HepG2 (cell line): ENCODE measurements around the gene MPZL3. TPM values are rescaled to one million over a fixed set of nuclear protein-coding genes. Genes with fewer than 3 reads are reported as not detected.

Source experiments
- FOXA1 ChIP-seq, 2 experiments: fragments of 450-650 bp in 1 of 2; sonication (generic) in 1 of 2; formaldehyde crosslinking in 1 of 2; IDR thresholded peaks; 2 replicates each; pipeline versions ENCODE4 v1.4.0 to v1.6.1; 2016 to 2020; ENCODE audit warnings: missing genetic modification reagents in 1 of 2
- HDAC1 ChIP-seq: sonication (generic); formaldehyde crosslinking; IDR thresholded peaks from 2 replicates; pipeline ENCODE4 v1.5.1; 2020; ENCODE audit warnings: mild to moderate bottlenecking, missing genetic modification reagents
- JARID2 ChIP-seq: sonication (generic); formaldehyde crosslinking; IDR thresholded peaks from 2 replicates; pipeline ENCODE4 v1.8.1; 2023; ENCODE audit warnings: missing genetic modification reagents, inconsistent platforms; ENCODE audit not compliant: insufficient replicate concordance
- MAFK ChIP-seq, 2 experiments: IDR thresholded peaks in 1 of 2; conservative IDR thresholded peaks in 1 of 2; 2 replicates each; pipeline ENCODE4 v1.6.1; 2011; ENCODE audit warnings: improper control_type of control experiment in 2 of 2, low read length in 2 of 2
- MIER2 ChIP-seq: IDR thresholded peaks from 2 replicates; pipeline ENCODE4 v1.6.1; 2016; ENCODE audit warnings: missing biosample characterization, missing genetic modification reagents
- MIXL1 ChIP-seq: IDR thresholded peaks from 2 replicates; pipeline ENCODE4 v1.6.1; 2016
- NFKBIZ ChIP-seq: IDR thresholded peaks from 2 replicates; pipeline ENCODE4 v1.6.1; 2018; ENCODE audit warnings: missing genetic modification reagents, missing compliant biosample characterization
- PRMT3 ChIP-seq: sonication (generic); formaldehyde crosslinking; IDR thresholded peaks from 2 replicates; pipeline ENCODE4 v1.8.1; 2022; ENCODE audit warnings: low read depth, mild to moderate bottlenecking, moderate library complexity, missing genetic modification reagents, borderline replicate concordance
- REPIN1 ChIP-seq: sonication (generic); formaldehyde crosslinking; IDR thresholded peaks from 2 replicates; pipeline ENCODE4 v1.8.0; 2022; ENCODE audit warnings: missing genetic modification reagents, low read depth, mild to moderate bottlenecking, borderline replicate concordance
- SALL1 ChIP-seq: sonication (generic); formaldehyde crosslinking; IDR thresholded peaks from 2 replicates; pipeline ENCODE4 v1.8.0; 2022; ENCODE audit warnings: mild to moderate bottlenecking, missing genetic modification reagents
- ZNF20 ChIP-seq: sonication (generic); formaldehyde crosslinking; IDR thresholded peaks from 2 replicates; pipeline ENCODE4 v1.4.0; 2020; ENCODE audit warnings: mild to moderate bottlenecking, moderate library complexity, missing genetic modification reagents
- ZNF224 ChIP-seq: sonication (generic); formaldehyde crosslinking; IDR thresholded peaks from 2 replicates; pipeline ENCODE4 v1.5.0; 2020; ENCODE audit warnings: mild to moderate bottlenecking, missing genetic modification reagents
- ZNF766 ChIP-seq: sonication (generic); formaldehyde crosslinking; IDR thresholded peaks from 2 replicates; pipeline ENCODE4 v1.5.0; 2020; ENCODE audit warnings: missing genetic modification reagents, borderline replicate concordance
- ZSCAN21 ChIP-seq: sonication (generic); formaldehyde crosslinking; IDR thresholded peaks from 2 replicates; pipeline ENCODE4 v1.8.0; 2022; ENCODE audit warnings: mild to moderate bottlenecking, missing genetic modification reagents, moderate library complexity, borderline replicate concordance
- polyA plus RNA-seq, 8 experiments: library from polyadenylated mRNA; depleted of rRNA in 3 of 8; stranded (reverse) in 7 of 8; unstranded in 1 of 8; fragments of >200 nt; fragmentation: Illumina TruSeq in 4 of 8; extraction: Trizol in 4 of 8; gene quantifications; 2 replicates each; pipeline versions ENCODE4 v1.2.1 to v1.2.3, GENCODE V29; 2011 to 2016; ENCODE audit warnings: low read depth in 4 of 8, missing spikeins in 1 of 8, mixed read lengths in 1 of 8; ENCODE audit not compliant: insufficient read depth in 1 of 8
- total RNA-seq, 5 experiments: library from RNA; depleted of rRNA; stranded (reverse); fragments of >200 nt; fragmentation: Illumina TruSeq; extraction: Trizol; gene quantifications; 2 replicates each; pipeline ENCODE4 v1.2.3, GENCODE V29; 2016; ENCODE audit warnings: low read depth in 1 of 5
- TF ChIP-seq, protein P1 (sequence below): sonication (generic); formaldehyde crosslinking; IDR thresholded peaks from 2 replicates; pipeline ENCODE4 v1.5.0; 2020; ENCODE audit warnings: missing genetic modification reagents
- TF ChIP-seq, protein P2 (sequence below): IDR thresholded peaks from 2 replicates; pipeline ENCODE4 v1.6.1; 2016; ENCODE audit warnings: low read depth
- TF ChIP-seq, protein P3 (sequence below): sonication (generic); formaldehyde crosslinking; IDR thresholded peaks from 2 replicates; pipeline ENCODE4 v1.4.0; 2020; ENCODE audit warnings: missing genetic modification reagents
- TF ChIP-seq, protein P4 (sequence below): sonication (generic); formaldehyde crosslinking; IDR thresholded peaks from 2 replicates; pipeline ENCODE4 v1.9.0; 2021; ENCODE audit warnings: missing genetic modification reagents, borderline replicate concordance
- TF ChIP-seq, protein P5 (sequence below): sonication (generic); formaldehyde crosslinking; IDR thresholded peaks from 2 replicates; pipeline ENCODE4 v1.4.0; 2020; ENCODE audit warnings: missing genetic modification reagents

The MPZL3 gene
- total and polyA plus RNA-seq, 2 of the 13 experiments (the other 11 are each of a cell fraction or from before 2014, with no cell fraction given), result 5.3 to 9.3 TPM

DNA sequence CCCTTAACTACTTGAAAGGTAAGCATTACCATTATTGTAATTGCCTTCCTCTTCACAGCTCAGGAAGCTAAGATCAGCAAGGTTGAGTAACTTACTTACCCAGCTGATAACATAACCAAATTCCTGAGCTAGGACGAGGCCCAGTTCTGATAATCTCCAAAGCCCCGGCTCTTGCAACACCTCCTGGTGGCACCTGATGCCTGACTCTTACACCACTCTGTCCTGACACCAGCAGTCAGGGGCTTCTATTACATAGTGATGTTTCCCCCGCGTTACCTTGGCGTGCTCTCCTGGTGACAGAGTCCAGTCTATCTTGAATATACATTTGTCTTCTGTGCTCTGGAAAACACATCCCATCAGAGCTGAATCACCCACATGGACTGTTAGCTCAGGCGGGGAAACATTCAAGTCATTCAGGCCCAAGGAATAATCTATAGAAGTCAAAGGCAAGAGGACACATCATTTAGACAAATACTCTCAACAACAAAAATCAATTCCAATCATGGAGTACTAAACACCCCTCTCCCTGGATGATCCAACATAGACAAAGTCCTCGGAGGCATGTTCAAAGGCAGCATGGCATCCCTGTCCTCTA is 39.9 kb downstream of the MPZL3 start (continued):
- 0 out of 4 replicates have a peak, but pooled peaks of 1 of the 2 experiments have one; percentile 20 for TF ChIP-seq MAFK (conservative IDR thresholded peaks at IDR 0.05 in 1 of 2, IDR thresholded peaks at IDR 0.05 in 1 of 2; ENCODE audit: low read length in 2 of 2)
- peak; percentile 80 for TF ChIP-seq HDAC1
- peak; percentile 68 for TF ChIP-seq ZSCAN21
- peak; percentile 88; the same call in 1 of the 2 replicates for TF ChIP-seq NFKBIZ (CRISPR knock-in tag)
- peak; percentile 83; the same call in 1 of the 2 replicates for TF ChIP-seq REPIN1
- TF ChIP-seq MIER2, result peak; percentile 75; the same call in 1 of the 2 replicates
- TF ChIP-seq PRMT3, result no peak
- TF ChIP-seq, protein P1, sequence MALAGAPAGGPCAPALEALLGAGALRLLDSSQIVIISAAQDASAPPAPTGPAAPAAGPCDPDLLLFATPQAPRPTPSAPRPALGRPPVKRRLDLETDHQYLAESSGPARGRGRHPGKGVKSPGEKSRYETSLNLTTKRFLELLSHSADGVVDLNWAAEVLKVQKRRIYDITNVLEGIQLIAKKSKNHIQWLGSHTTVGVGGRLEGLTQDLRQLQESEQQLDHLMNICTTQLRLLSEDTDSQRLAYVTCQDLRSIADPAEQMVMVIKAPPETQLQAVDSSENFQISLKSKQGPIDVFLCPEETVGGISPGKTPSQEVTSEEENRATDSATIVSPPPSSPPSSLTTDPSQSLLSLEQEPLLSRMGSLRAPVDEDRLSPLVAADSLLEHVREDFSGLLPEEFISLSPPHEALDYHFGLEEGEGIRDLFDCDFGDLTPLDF (CRISPR knock-in tag), result no peak
- TF ChIP-seq, protein P2, sequence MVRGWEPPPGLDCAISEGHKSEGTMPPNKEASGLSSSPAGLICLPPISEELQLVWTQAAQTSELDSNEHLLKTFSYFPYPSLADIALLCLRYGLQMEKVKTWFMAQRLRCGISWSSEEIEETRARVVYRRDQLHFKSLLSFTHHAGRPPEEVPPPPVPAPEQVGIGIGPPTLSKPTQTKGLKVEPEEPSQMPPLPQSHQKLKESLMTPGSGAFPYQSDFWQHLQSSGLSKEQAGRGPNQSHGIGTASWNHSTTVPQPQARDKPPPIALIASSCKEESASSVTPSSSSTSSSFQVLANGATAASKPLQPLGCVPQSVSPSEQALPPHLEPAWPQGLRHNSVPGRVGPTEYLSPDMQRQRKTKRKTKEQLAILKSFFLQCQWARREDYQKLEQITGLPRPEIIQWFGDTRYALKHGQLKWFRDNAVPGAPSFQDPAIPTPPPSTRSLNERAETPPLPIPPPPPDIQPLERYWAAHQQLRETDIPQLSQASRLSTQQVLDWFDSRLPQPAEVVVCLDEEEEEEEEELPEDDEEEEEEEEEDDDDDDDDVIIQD (CRISPR knock-in tag), result peak; percentile 81; the same call in 1 of the 2 replicates
- TF ChIP-seq ZNF20 (CRISPR knock-in tag), result no peak
- peak; percentile 98 for TF ChIP-seq SALL1 (CRISPR knock-in tag)
- TF ChIP-seq ZNF224, result no peak
- TF ChIP-seq FOXA1 (IDR thresholded peaks at IDR 0.05), result no peak
- TF ChIP-seq FOXA1 (CRISPR knock-in tag; IDR thresholded peaks at IDR 0.05), result peak; percentile 77
- TF ChIP-seq, protein P3, sequence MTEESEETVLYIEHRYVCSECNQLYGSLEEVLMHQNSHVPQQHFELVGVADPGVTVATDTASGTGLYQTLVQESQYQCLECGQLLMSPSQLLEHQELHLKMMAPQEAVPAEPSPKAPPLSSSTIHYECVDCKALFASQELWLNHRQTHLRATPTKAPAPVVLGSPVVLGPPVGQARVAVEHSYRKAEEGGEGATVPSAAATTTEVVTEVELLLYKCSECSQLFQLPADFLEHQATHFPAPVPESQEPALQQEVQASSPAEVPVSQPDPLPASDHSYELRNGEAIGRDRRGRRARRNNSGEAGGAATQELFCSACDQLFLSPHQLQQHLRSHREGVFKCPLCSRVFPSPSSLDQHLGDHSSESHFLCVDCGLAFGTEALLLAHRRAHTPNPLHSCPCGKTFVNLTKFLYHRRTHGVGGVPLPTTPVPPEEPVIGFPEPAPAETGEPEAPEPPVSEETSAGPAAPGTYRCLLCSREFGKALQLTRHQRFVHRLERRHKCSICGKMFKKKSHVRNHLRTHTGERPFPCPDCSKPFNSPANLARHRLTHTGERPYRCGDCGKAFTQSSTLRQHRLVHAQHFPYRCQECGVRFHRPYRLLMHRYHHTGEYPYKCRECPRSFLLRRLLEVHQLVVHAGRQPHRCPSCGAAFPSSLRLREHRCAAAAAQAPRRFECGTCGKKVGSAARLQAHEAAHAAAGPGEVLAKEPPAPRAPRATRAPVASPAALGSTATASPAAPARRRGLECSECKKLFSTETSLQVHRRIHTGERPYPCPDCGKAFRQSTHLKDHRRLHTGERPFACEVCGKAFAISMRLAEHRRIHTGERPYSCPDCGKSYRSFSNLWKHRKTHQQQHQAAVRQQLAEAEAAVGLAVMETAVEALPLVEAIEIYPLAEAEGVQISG (CRISPR knock-in tag), result peak; percentile 86
- TF ChIP-seq ZNF766 (CRISPR knock-in tag), result peak; percentile 38; the same call in 1 of the 2 replicates
- TF ChIP-seq, protein P4, sequence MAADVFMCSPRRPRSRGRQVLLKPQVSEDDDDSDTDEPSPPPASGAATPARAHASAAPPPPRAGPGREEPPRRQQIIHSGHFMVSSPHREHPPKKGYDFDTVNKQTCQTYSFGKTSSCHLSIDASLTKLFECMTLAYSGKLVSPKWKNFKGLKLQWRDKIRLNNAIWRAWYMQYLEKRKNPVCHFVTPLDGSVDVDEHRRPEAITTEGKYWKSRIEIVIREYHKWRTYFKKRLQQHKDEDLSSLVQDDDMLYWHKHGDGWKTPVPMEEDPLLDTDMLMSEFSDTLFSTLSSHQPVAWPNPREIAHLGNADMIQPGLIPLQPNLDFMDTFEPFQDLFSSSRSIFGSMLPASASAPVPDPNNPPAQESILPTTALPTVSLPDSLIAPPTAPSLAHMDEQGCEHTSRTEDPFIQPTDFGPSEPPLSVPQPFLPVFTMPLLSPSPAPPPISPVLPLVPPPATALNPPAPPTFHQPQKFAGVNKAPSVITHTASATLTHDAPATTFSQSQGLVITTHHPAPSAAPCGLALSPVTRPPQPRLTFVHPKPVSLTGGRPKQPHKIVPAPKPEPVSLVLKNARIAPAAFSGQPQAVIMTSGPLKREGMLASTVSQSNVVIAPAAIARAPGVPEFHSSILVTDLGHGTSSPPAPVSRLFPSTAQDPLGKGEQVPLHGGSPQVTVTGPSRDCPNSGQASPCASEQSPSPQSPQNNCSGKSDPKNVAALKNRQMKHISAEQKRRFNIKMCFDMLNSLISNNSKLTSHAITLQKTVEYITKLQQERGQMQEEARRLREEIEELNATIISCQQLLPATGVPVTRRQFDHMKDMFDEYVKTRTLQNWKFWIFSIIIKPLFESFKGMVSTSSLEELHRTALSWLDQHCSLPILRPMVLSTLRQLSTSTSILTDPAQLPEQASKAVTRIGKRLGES (CRISPR knock-in tag), result 0 out of 2 replicates have a peak, but pooled peaks have one; percentile 50
- TF ChIP-seq MIXL1 (CRISPR knock-in tag), result peak; percentile 67; the same call in 1 of the 2 replicates
- no peak for TF ChIP-seq JARID2 (CRISPR knock-in tag)
- TF ChIP-seq, protein P5, sequence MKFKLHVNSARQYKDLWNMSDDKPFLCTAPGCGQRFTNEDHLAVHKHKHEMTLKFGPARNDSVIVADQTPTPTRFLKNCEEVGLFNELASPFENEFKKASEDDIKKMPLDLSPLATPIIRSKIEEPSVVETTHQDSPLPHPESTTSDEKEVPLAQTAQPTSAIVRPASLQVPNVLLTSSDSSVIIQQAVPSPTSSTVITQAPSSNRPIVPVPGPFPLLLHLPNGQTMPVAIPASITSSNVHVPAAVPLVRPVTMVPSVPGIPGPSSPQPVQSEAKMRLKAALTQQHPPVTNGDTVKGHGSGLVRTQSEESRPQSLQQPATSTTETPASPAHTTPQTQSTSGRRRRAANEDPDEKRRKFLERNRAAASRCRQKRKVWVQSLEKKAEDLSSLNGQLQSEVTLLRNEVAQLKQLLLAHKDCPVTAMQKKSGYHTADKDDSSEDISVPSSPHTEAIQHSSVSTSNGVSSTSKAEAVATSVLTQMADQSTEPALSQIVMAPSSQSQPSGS (CRISPR knock-in tag), result peak; percentile 89
